Measurements from ENCODE around the gene MAP2K5.

Gene MAP2K5

GRCh38 chr15:67824976-67825880, 282.7 kb downstream of the MAP2K5 start, which contains the start of gene SKOR1:
Gene SKOR1, plus strand, starts transcription at chr15:67825509. Its CDS starts 94 bp downstream, at chr15:67825603.
- DNase-seq (ENCODE audit: low read depth in 2 of 2): no peak

GRCh38 chr15:67825881-67826716, 283.6 kb downstream of the MAP2K5 start:
- DNase-seq (ENCODE audit: low read depth in 2 of 2): no peak

- DNase-seq (ENCODE audit: low read depth in 2 of 2): no peak
Measured at GRCh38 chr15:67826717-67827561, 284.4 kb downstream of the MAP2K5 start.

- DNase-seq (ENCODE audit: low read depth in 2 of 2): no peak
Measured at GRCh38 chr15:67827562-67828277, 285.2 kb downstream of the MAP2K5 start.

- no peak for DNase-seq (ENCODE audit: low read depth in 2 of 2)
Measured at GRCh38 chr15:67828278-67828968, 285.9 kb downstream of the MAP2K5 start.

- DNase-seq (ENCODE audit: low read depth in 2 of 2): no peak
Measured at GRCh38 chr15:67828969-67829646, 286.6 kb downstream of the MAP2K5 start.

GRCh38 chr15:67829647-67830504, 287.4 kb downstream of the MAP2K5 start:
- DNase-seq (ENCODE audit: low read depth in 2 of 2): no peak

- no peak for DNase-seq (ENCODE audit: low read depth in 2 of 2)
Measured at GRCh38 chr15:67831363-67831762, 288.9 kb downstream of the MAP2K5 start.

- no peak for DNase-seq (ENCODE audit: low read depth in 2 of 2)
Measured at GRCh38 chr15:67832031-67832551, 289.6 kb downstream of the MAP2K5 start.

GRCh38 chr15:67832897-67833709, 290.6 kb downstream of the MAP2K5 start:
- DNase-seq (ENCODE audit: low read depth in 2 of 2): no peak

- DNase-seq (ENCODE audit: low read depth in 2 of 2): no peak
Measured at GRCh38 chr15:67833710-67834511, 291.4 kb downstream of the MAP2K5 start.

GRCh38 chr15:67834581-67835296, 292.2 kb downstream of the MAP2K5 start:
- DNase-seq (ENCODE audit: low read depth in 2 of 2): no peak

GRCh38 chr15:67835297-67836133, 293.0 kb downstream of the MAP2K5 start:
- no peak for DNase-seq (ENCODE audit: low read depth in 2 of 2)

GRCh38 chr15:67836134-67836455, 293.6 kb downstream of the MAP2K5 start:
- no peak for DNase-seq (ENCODE audit: low read depth in 2 of 2)

GRCh38 chr15:67836477-67836876, 294.0 kb downstream of the MAP2K5 start:
- DNase-seq (ENCODE audit: low read depth in 2 of 2): no peak
